Measurements from ENCODE around the gene NXPH4.
A peak's percentile ranks its signal among the peaks of the same experiment; 100 is the strongest.

DNA sequence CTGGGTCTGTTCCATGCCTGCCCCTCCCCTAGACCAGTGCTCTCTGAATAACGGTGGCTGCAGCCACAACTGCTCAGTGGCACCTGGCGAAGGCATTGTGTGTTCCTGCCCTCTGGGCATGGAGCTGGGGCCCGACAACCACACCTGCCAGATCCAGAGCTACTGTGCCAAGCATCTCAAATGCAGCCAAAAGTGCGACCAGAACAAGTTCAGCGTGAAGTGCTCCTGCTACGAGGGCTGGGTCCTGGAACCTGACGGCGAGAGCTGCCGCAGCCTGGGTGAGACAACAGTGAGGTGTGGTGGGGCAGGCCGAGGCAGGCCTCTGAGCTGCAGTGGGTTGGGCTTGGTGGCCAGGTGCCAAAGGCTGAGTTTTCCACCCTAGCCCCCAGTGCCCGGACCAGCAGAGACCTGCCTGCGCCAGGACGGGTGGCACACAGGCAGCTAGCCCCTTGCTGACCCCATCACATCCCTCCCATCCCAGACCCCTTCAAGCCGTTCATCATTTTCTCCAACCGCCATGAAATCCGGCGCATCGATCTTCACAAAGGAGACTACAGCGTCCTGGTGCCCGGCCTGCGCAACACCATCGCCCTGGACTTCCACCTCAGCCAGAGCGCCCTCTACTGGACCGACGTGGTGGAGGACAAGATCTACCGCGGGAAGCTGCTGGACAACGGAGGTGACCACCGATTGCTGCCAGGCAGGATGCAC, 41.0 kb upstream of the NXPH4 start:
- TF ChIP-seq, protein P1, sequence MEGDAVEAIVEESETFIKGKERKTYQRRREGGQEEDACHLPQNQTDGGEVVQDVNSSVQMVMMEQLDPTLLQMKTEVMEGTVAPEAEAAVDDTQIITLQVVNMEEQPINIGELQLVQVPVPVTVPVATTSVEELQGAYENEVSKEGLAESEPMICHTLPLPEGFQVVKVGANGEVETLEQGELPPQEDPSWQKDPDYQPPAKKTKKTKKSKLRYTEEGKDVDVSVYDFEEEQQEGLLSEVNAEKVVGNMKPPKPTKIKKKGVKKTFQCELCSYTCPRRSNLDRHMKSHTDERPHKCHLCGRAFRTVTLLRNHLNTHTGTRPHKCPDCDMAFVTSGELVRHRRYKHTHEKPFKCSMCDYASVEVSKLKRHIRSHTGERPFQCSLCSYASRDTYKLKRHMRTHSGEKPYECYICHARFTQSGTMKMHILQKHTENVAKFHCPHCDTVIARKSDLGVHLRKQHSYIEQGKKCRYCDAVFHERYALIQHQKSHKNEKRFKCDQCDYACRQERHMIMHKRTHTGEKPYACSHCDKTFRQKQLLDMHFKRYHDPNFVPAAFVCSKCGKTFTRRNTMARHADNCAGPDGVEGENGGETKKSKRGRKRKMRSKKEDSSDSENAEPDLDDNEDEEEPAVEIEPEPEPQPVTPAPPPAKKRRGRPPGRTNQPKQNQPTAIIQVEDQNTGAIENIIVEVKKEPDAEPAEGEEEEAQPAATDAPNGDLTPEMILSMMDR (IDR thresholded peaks at IDR 0.05), result peak; percentile 55 to 92 (median 84)
- peak in 1 of 4 donors; percentile 38 for TF ChIP-seq POLR2A (IDR thresholded peaks at IDR 0.05)

Measured in esophagus squamous epithelium (tissue), 4 donors.